ENCODE results near the gene STK38L.

STK38L gene

DNA sequence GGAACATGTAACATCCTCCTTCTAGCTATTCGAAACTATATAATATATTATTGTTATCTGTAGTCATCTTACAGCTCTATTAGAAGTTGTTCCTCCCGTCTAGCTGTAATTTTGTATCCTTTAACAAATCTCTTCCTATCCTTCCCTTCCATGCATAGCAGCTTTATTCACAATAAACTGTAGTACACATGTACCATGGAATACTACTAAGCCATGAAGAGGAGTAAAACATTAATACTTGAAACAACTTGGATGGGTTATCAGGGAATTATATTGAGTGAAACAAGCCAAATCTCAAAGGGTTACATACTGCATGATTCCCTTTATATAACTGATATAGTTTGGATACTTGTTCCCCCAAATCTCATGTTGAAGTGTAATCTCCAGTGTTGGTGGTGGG is 33.9 kb upstream of the STK38L start:
- 89 to 92% methylated on average over 1 of the region's 2 CpGs for WGBS, 2 experiments
- Histone ChIP-seq H3K4me3 (ENCODE audit: insufficient read depth, low read depth, low read length) (no peak overlapping the region), H3K9me3 (ENCODE audit: control insufficient read depth, low read length) (no peaks in the 10 kb centered on the region), H3K27me3 (ENCODE audit: control insufficient read depth, insufficient read depth, low read length, poor library complexity, severe bottlenecking) (no peaks in the 10 kb centered on the region), H3K4me1 (ENCODE audit: control insufficient read depth, insufficient read depth, low read length) (no peaks in the 10 kb centered on the region), H3K36me3 (ENCODE audit: control insufficient read depth, insufficient read depth, low read length) (no peaks in the 10 kb centered on the region), H3K27ac (ENCODE audit: insufficient read depth, low read depth, low read length, poor library complexity, severe bottlenecking) (no peak overlapping the region)

DNA sequence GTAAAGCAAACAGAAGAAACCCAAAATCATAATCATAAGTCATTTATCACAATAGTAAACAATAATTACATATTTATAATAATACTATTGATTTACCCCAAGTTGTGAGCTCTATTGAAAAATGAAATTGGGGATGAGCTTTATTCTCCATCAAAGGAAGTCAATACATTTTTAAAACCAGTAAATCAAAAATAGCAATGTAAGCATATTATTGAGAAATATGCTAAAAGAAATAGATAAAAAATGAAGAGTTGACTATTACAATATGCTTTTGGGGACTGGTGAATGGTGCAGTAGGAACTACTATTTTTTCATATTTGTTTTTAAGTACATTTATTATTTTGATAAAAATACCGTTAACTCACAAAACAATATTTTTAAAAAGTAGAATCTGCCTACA is 31.2 kb upstream of the STK38L start:
- H3K4me1 ChIP-seq (ENCODE audit: control insufficient read depth, insufficient read depth, low read length): no peaks in the 10 kb centered on the region

DNA sequence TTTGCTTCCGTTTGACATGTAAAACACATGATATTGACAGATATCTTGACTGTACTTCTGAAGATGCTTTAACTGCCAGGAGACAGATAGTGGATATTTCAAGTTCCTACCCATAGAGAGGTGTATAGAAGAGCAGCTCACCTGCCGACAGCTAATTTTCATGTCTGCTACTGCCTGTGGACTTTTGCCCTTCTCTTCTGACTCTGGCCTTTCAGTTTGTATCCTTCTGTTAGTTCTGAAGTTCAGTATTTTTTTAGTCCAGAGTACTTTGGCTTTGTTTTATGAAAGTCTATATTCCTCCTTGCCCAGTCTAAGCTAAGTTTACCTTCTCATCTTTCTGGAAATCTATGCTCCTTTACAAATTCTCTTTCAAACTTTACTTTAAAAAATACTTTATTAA is 30.8 kb upstream of the STK38L start:
- WGBS, 2 experiments: 90 to 92% methylated on average over 2 of the region's 2 CpGs
- no peaks in the 10 kb centered on the region for H3K36me3 ChIP-seq (ENCODE audit: control insufficient read depth, insufficient read depth, low read length)
- H3K9me3 ChIP-seq (ENCODE audit: control insufficient read depth, low read length): no peaks in the 10 kb centered on the region
- no peak overlapping the region for H3K27ac ChIP-seq (ENCODE audit: insufficient read depth, low read depth, low read length, poor library complexity, severe bottlenecking)
- no peaks in the 10 kb centered on the region for H3K4me1 ChIP-seq (ENCODE audit: control insufficient read depth, insufficient read depth, low read length)
- no peaks in the 10 kb centered on the region for H3K27me3 ChIP-seq (ENCODE audit: control insufficient read depth, insufficient read depth, low read length, poor library complexity, severe bottlenecking)
- no peak overlapping the region for H3K4me3 ChIP-seq (ENCODE audit: insufficient read depth, low read depth, low read length)

More for the DNA sequence above, 31.2 kb upstream of the STK38L start:
- no peak overlapping the region for H3K27ac ChIP-seq (ENCODE audit: insufficient read depth, low read depth, low read length, poor library complexity, severe bottlenecking)
- 88% methylated on average over 1 of the region's 1 CpG; no CpG with 5 or more reads in 1 of the 2 experiments for WGBS, 2 experiments
- no peaks in the 10 kb centered on the region for H3K9me3 ChIP-seq (ENCODE audit: control insufficient read depth, low read length)
- H3K27me3 ChIP-seq (ENCODE audit: control insufficient read depth, insufficient read depth, low read length, poor library complexity, severe bottlenecking): no peaks in the 10 kb centered on the region
- H3K4me3 ChIP-seq (ENCODE audit: insufficient read depth, low read depth, low read length): no peak overlapping the region
- H3K36me3 ChIP-seq (ENCODE audit: control insufficient read depth, insufficient read depth, low read length): no peaks in the 10 kb centered on the region

DNA sequence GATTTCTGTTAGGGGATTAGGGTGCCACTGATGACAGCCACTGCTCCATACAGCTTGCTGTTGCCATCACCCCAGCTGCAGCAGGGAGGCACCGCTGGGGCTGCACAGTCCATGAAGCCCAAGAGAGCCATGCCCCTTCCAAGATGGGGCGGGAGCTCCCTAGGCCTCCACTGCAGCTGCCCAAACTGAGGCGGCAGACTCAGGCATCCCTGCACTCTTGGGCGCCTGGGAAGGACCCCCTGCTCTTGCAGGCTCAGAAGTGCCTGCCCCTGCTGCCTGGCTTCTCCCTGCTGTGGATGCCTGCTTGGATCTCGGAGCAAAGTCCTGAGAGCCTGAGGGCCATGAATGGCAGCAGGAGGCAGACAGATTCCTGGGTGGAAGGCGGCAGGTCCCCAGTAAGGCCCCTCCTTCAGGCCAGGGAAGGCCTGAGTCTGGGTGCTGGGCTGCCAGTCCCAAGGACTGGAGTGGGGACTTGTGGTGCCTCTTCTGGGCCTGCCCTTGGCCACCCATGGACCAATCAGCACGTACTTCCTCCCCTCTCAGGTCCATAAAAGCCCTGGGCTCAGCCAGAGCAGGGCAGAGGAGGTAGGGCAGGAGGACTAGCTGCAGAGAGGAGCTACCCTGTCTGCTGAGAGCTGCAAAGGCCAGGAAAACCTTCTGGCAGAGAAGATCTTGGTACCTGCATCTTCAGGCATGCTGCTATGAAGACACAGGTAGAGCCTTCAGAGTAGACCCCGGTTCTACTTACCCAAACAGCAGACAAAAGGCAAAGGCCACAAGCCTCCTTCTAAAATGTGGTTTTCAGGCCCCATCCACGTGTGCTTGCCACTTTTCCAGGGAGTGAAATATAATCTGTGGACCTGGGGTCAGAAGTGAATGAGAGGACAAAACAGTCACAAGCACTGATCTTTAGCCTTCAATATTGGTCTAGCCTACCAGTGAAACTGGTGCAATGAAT is 30.0 kb upstream of the STK38L start:
- Histone ChIP-seq H3K4me3 (ENCODE audit: insufficient read depth, low read depth, low read length) (no peak overlapping the region), H3K4me1 (ENCODE audit: control insufficient read depth, insufficient read depth, low read length) (no peaks in the 10 kb centered on the region), H3K27me3 (ENCODE audit: control insufficient read depth, insufficient read depth, low read length, poor library complexity, severe bottlenecking) (no peaks in the 10 kb centered on the region), H3K36me3 (ENCODE audit: control insufficient read depth, insufficient read depth, low read length) (no peaks in the 10 kb centered on the region), H3K27ac (ENCODE audit: insufficient read depth, low read depth, low read length, poor library complexity, severe bottlenecking) (no peak overlapping the region), H3K9me3 (ENCODE audit: control insufficient read depth, low read length) (no peaks in the 10 kb centered on the region)
- WGBS, 2 experiments: 83 to 89% methylated on average over 9 of the region's 9 CpGs

DNA sequence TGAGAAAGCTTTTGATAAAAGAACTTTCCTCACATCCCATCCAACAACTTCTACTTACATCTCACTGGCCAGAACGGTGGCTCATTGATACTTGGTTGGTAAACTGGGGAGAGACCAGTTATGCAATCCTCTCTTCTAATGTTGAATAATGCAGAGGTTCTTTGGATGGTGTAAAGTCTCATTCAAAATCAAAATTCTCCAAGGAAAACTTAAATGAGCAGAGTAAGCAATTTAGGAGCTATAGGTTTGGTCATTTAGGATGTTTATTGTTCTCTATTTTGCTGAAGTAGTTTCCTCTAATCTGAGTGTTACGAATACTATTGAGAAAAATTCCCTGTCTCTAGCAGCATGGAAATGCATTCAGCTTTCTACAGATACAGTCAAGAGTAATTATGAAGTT is 26.5 kb upstream of the STK38L start:
- H3K27me3 ChIP-seq (ENCODE audit: control insufficient read depth, insufficient read depth, low read length, poor library complexity, severe bottlenecking): no peaks in the 10 kb centered on the region
- H3K9me3 ChIP-seq (ENCODE audit: control insufficient read depth, low read length): no peaks in the 10 kb centered on the region
- H3K36me3 ChIP-seq (ENCODE audit: control insufficient read depth, insufficient read depth, low read length): no peaks in the 10 kb centered on the region
- no peaks in the 10 kb centered on the region for H3K4me1 ChIP-seq (ENCODE audit: control insufficient read depth, insufficient read depth, low read length)
- no peak overlapping the region for H3K4me3 ChIP-seq (ENCODE audit: insufficient read depth, low read depth, low read length)
- no peak overlapping the region for H3K27ac ChIP-seq (ENCODE audit: insufficient read depth, low read depth, low read length, poor library complexity, severe bottlenecking)
- 86 to 98% methylated on average over 1 to 2 of the region's 2 CpGs for WGBS, 2 experiments

DNA sequence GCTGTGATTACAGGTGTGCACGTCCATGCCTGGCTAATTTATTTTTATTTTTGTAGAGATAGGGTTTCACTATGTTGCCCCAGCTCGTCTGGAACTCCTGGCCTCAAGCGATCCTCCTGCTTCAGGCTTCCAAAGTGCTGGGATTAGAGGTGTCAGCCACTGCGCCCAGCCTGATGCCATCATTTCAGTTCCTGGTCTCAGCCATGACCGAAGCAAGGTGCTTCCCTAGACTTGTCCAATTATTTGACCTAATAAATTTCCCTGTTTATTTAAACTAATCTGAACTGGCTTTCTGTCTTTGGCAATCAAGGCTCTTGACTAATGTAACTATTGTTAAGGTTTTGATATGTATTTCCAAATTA is 24.4 kb upstream of the STK38L start:
- Histone ChIP-seq H3K36me3 (ENCODE audit: control insufficient read depth, insufficient read depth, low read length) (no peaks in the 10 kb centered on the region), H3K27ac (ENCODE audit: insufficient read depth, low read depth, low read length, poor library complexity, severe bottlenecking) (no peak overlapping the region), H3K4me1 (ENCODE audit: control insufficient read depth, insufficient read depth, low read length) (no peaks in the 10 kb centered on the region), H3K9me3 (ENCODE audit: control insufficient read depth, low read length) (no peaks in the 10 kb centered on the region), H3K4me3 (ENCODE audit: insufficient read depth, low read depth, low read length) (no peak overlapping the region), H3K27me3 (ENCODE audit: control insufficient read depth, insufficient read depth, low read length, poor library complexity, severe bottlenecking) (no peaks in the 10 kb centered on the region)
- WGBS, 2 experiments: 83 to 93% methylated on average over 5 of the region's 5 CpGs

DNA sequence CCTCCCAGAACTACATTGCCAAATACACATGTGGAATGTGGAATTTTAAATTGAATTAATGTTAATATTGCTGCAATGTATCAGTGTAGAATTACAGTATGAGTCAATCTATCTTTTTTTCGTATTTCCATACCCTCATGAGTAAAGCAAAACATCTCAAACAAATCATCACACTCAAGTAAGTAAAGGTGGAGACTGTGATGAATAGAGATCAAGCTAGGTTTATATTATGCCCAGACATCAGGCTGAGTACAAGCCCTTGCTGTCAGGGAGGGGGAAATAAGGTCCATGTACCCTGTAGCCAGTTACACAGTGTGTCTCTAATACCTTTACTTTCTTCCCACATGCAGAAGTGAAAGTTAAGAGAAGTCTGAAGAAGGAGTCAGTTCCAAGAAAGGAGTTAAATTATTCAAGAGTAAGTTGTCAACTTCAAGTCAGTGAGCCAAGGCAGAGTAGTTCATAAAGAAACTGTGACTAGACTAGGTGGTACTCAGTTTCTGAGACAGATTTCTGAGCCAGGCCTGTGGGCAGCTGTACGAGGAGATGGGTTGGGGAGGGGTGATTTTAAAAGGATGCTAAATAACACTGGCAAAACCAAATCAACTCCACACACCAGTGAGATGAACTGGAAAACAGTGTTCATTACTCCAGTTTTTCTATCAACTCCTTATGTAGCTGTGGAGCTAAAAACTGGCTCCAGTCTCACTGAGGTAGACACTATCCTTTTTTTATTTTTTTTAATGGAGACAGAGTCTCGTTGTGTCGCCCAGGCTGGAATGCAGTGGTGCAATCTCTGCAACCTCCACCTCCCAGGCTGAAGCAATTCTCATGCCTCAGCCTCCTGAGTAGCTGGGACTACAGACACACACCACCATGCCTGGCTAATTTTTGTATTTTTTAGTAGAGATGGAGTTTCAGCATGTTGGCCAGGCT is 23.8 kb upstream of the STK38L start:
- Histone ChIP-seq H3K36me3 (ENCODE audit: control insufficient read depth, insufficient read depth, low read length) (no peaks in the 10 kb centered on the region), H3K4me1 (ENCODE audit: control insufficient read depth, insufficient read depth, low read length) (no peaks in the 10 kb centered on the region), H3K4me3 (ENCODE audit: insufficient read depth, low read depth, low read length) (no peak overlapping the region), H3K9me3 (ENCODE audit: control insufficient read depth, low read length) (no peaks in the 10 kb centered on the region), H3K27ac (ENCODE audit: insufficient read depth, low read depth, low read length, poor library complexity, severe bottlenecking) (no peak overlapping the region), H3K27me3 (ENCODE audit: control insufficient read depth, insufficient read depth, low read length, poor library complexity, severe bottlenecking) (no peaks in the 10 kb centered on the region)
- WGBS, 2 experiments: 94 to 100% methylated on average over 2 of the region's 4 CpGs

DNA sequence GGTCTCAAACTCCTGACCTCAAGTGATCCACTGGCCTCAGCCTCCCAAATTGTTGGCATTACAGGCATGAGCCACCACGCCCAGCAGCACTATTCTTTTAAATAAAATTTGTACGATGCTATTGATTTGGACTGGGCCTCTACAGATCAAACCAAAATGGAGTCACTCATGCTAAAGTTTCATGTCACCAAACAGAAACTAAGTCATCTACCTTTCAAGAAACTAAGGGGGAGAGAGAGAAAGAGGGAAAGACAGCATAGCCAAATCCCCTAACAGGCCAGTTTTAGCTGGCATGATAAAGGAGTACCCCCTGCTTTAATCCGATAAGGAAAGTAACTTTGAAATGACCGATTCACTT is 23.1 kb upstream of the STK38L start:
- Histone ChIP-seq H3K36me3 (ENCODE audit: control insufficient read depth, insufficient read depth, low read length) (no peaks in the 10 kb centered on the region), H3K9me3 (ENCODE audit: control insufficient read depth, low read length) (no peaks in the 10 kb centered on the region), H3K4me3 (ENCODE audit: insufficient read depth, low read depth, low read length) (no peak overlapping the region), H3K27ac (ENCODE audit: insufficient read depth, low read depth, low read length, poor library complexity, severe bottlenecking) (no peak overlapping the region), H3K4me1 (ENCODE audit: control insufficient read depth, insufficient read depth, low read length) (no peaks in the 10 kb centered on the region), H3K27me3 (ENCODE audit: control insufficient read depth, insufficient read depth, low read length, poor library complexity, severe bottlenecking) (no peaks in the 10 kb centered on the region)
- WGBS, 2 experiments: 89 to 95% methylated on average over 4 of the region's 4 CpGs

DNA sequence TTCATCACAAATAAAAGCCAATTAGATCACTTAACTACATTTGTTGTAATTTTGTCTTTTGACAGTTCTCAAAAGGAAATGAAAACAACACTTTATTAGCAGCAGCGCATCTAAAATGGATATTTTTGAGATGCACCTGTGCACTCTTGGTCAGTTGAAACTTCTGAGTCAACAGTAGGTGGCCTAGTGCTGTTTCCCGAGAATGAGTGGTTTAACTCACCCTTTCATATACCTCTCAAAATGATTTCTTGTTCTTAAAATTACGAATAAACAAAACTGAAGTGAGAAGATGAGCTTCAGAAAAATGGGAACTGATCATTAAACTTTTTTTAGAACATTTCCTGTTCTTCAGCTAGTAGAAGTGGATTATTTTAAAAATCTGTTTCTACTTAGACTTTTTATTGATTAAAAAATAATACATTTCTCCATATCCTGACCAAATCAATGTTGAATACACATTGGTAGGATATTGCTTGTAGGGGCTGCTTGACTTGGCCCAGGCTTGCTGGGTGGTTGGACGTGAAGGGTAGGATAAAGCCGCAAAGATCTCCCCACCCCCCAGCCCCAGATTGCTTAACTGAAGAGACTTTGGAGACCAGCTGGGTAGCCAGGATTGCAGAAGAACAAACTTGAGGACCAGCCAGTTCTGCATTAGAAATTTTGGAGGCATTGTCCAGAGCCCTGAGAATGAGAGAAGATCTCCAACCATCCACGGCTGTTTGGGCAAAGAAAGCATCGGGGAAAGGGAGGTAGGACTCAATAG is 22.3 kb upstream of the STK38L start:
- no peaks in the 10 kb centered on the region for H3K36me3 ChIP-seq (ENCODE audit: control insufficient read depth, insufficient read depth, low read length)
- 92 to 99% methylated on average over 4 to 7 of the region's 7 CpGs for WGBS, 2 experiments
- H3K27ac ChIP-seq (ENCODE audit: insufficient read depth, low read depth, low read length, poor library complexity, severe bottlenecking): no peak overlapping the region
- no peaks in the 10 kb centered on the region for H3K27me3 ChIP-seq (ENCODE audit: control insufficient read depth, insufficient read depth, low read length, poor library complexity, severe bottlenecking)
- H3K4me1 ChIP-seq (ENCODE audit: control insufficient read depth, insufficient read depth, low read length): peaks cover 5% of the 10 kb centered on the region
- H3K9me3 ChIP-seq (ENCODE audit: control insufficient read depth, low read length): no peaks in the 10 kb centered on the region
- no peak overlapping the region for H3K4me3 ChIP-seq (ENCODE audit: insufficient read depth, low read depth, low read length)

All from ectodermal cell (in vitro differentiated cells).